SU-DHL-6 (cell line): Measurements from ENCODE around the gene MAPKAPK5.

Experiments used
- H2AFZ ChIP-seq: fragments of 200-600 bp; sonication (generic); 2 replicates; pipeline ENCODE4 v1.6.1; 2014; ENCODE audit warnings: low read depth, mild to moderate bottlenecking, moderate library complexity, mixed read lengths, antibody characterized with exemption, low read length; ENCODE audit not compliant: severe bottlenecking
- H3F3A ChIP-seq: fragments of 200-600 bp; shearing (Covaris generic); 2 replicates; pipeline ENCODE4 v1.6.0; 2016; ENCODE audit warnings: antibody characterized with exemption, mild to moderate bottlenecking; ENCODE audit not compliant: insufficient read depth
- H3K27ac ChIP-seq: fragments of 200-600 bp; sonication (generic); 2 replicates; pipeline ENCODE4 v1.5.1; 2016; ENCODE audit warnings: low read depth, mild to moderate bottlenecking, low read length, moderate library complexity, mixed read lengths
- H3K27me3 ChIP-seq: fragments of 200-600 bp; sonication (generic), shearing (Covaris generic); 2 replicates; pipeline ENCODE4 v1.6.0; 2014; ENCODE audit warnings: mild to moderate bottlenecking, low read length
- H3K36me3 ChIP-seq: fragments of 200-600 bp; sonication (generic); 2 replicates; pipeline ENCODE4 v1.6.1; 2014; ENCODE audit warnings: mild to moderate bottlenecking, low read length, mixed read lengths
- H3K4me2 ChIP-seq: fragments of 300-600, 200-600 bp; shearing (Covaris generic), sonication (generic); 2 replicates; pipeline ENCODE4 v1.6.0; 2014; ENCODE audit warnings: low read length, low read depth, mild to moderate bottlenecking; ENCODE audit not compliant: poor library complexity, severe bottlenecking
- H3K4me3 ChIP-seq: fragments of 200-600 bp; sonication (generic); 2 replicates; pipeline ENCODE4 v1.5.1; 2014; ENCODE audit warnings: antibody characterized with exemption, low read length, mild to moderate bottlenecking, mixed read lengths; ENCODE audit not compliant: insufficient read depth, poor library complexity, severe bottlenecking
- H3K79me2 ChIP-seq: fragments of 200-600 bp; sonication (generic); 2 replicates; pipeline ENCODE4 v1.6.1; 2014; ENCODE audit warnings: mild to moderate bottlenecking, low read length, moderate library complexity; ENCODE audit not compliant: insufficient read depth
- H3K9ac ChIP-seq: fragments of 200-600 bp; sonication (generic); 2 replicates; pipeline ENCODE4 v1.7.0; 2014; ENCODE audit warnings: mild to moderate bottlenecking, low read length
- H3K9me2 ChIP-seq: fragments of 200-600 bp; sonication (generic); replicated peaks from 2 replicates; pipeline ENCODE4 v1.6.1; 2014; ENCODE audit warnings: low read length; ENCODE audit not compliant: insufficient read depth
- H3K9me3 ChIP-seq: fragments of 200-600 bp; sonication (generic); 2 replicates; pipeline ENCODE4 v1.6.1; 2014; ENCODE audit warnings: low read length, mixed read lengths; ENCODE audit not compliant: insufficient read depth
- H4K20me1 ChIP-seq: fragments of 200-600 bp; sonication (generic); 2 replicates; pipeline ENCODE4 v1.6.1; 2014; ENCODE audit warnings: low read depth, mild to moderate bottlenecking, antibody characterized with exemption, low read length, moderate library complexity, mixed read lengths
- EZH2phosphoT487 ChIP-seq: fragments of 200-600 bp; sonication (generic), shearing (Covaris generic); conservative IDR thresholded peaks from 2 replicates; pipeline ENCODE4 v1.6.1; 2018; ENCODE audit warnings: mild to moderate bottlenecking, antibody characterized with exemption, low read length, moderate library complexity, mixed read lengths
- TF ChIP-seq, protein P1 (sequence below): fragments of 200-600 bp; sonication (generic); IDR thresholded peaks from one replicate; pipeline ENCODE4 v1.5.1; 2017; ENCODE audit warnings: antibody characterized with exemption, mild to moderate bottlenecking, low read length, moderate library complexity; ENCODE audit not compliant: insufficient read depth, poor library complexity, severe bottlenecking

The MAPKAPK5 gene

DNA sequence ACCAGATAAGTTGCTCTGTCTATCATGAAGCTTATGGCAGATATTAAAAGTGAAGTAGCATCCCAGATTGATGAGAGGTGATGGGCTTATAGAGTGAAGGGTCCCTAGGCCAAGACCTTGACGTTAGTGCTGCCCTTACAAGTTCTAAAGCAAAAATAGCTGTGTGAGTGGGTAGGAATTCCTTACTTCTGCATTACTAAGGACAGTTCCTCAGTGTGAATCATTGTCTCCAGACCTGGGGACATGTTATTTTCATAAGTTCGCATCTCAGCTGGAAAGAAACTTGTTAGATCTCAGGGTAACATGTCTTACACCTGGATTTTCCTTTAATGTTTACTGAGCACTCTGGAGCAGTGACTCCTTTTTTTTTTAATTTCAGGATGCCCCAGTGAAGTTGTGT, 28.7 kb downstream of the MAPKAPK5 start:
- no peaks in the 10 kb centered on the region for H3K9me3 ChIP-seq
- H3K36me3 ChIP-seq, result peaks cover 36% of the 10 kb centered on the region
- H3K9ac ChIP-seq, result no peak overlapping the region
- TF ChIP-seq, protein P1, sequence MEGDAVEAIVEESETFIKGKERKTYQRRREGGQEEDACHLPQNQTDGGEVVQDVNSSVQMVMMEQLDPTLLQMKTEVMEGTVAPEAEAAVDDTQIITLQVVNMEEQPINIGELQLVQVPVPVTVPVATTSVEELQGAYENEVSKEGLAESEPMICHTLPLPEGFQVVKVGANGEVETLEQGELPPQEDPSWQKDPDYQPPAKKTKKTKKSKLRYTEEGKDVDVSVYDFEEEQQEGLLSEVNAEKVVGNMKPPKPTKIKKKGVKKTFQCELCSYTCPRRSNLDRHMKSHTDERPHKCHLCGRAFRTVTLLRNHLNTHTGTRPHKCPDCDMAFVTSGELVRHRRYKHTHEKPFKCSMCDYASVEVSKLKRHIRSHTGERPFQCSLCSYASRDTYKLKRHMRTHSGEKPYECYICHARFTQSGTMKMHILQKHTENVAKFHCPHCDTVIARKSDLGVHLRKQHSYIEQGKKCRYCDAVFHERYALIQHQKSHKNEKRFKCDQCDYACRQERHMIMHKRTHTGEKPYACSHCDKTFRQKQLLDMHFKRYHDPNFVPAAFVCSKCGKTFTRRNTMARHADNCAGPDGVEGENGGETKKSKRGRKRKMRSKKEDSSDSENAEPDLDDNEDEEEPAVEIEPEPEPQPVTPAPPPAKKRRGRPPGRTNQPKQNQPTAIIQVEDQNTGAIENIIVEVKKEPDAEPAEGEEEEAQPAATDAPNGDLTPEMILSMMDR, result no peak
- H3K9me2 ChIP-seq, result no peaks in the 10 kb centered on the region
- H3F3A ChIP-seq, result peaks cover 6% of the 10 kb centered on the region; the same call in 1 of the 2 replicates
- H3K27me3 ChIP-seq, result no peaks in the 10 kb centered on the region
- no peaks in the 10 kb centered on the region for H3K79me2 ChIP-seq
- H3K27ac ChIP-seq, result no peak overlapping the region
- H2AFZ ChIP-seq, result no peak overlapping the region
- no peaks in the 10 kb centered on the region for H4K20me1 ChIP-seq
- H3K4me2 ChIP-seq, result no peak overlapping the region
- no peak overlapping the region for H3K4me3 ChIP-seq

DNA sequence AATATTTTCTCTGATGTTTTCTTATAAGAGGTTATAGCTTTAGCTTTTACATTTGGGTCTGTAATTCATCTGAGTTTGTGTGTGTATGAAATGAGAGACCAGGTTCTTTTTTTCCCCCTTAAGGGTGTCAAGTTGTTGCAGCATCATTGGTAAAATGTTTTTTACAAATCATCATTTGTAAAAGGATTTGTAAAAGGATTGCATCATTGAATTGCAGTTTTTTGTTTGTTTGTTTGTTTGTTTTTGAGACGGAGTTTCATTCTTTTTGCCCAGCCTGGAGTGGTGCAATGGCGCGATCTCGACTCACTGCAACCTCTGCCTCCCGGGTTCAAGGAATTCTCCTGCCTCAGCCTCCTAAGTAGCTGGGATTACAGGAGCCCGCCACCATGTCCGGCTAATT, 31.1 kb downstream of the MAPKAPK5 start:
- H3K79me2 ChIP-seq, result no peaks in the 10 kb centered on the region
- H3K27me3 ChIP-seq, result no peaks in the 10 kb centered on the region
- H3K9me2 ChIP-seq, result no peaks in the 10 kb centered on the region
- peaks cover 29% of the 10 kb centered on the region for H3K36me3 ChIP-seq
- no peak overlapping the region for H3K4me3 ChIP-seq
- TF ChIP-seq EZH2phosphoT487, result no peak
- TF ChIP-seq, protein P1, result no peak
- no peaks in the 10 kb centered on the region for H3K9me3 ChIP-seq
- no peak overlapping the region for H3K27ac ChIP-seq
- H3K9ac ChIP-seq, result no peak overlapping the region
- no peaks in the 10 kb centered on the region for H4K20me1 ChIP-seq
- no peaks in the 10 kb centered on the region; the same call in 1 of the 2 replicates for H3F3A ChIP-seq
- no peak overlapping the region for H2AFZ ChIP-seq
- H3K4me2 ChIP-seq, result no peak overlapping the region

GRCh38 chr12:111881716-111882115, 39.7 kb downstream of the MAPKAPK5 start:
- H3K79me2 ChIP-seq, result no peaks in the 10 kb centered on the region
- peaks cover 7% of the 10 kb centered on the region for H3K36me3 ChIP-seq
- H4K20me1 ChIP-seq, result no peaks in the 10 kb centered on the region
- H2AFZ ChIP-seq, result no peak overlapping the region
- H3K27ac ChIP-seq, result no peak overlapping the region
- H3K9ac ChIP-seq, result no peak overlapping the region
- no peak overlapping the region for H3K4me2 ChIP-seq
- no peak overlapping the region for H3K4me3 ChIP-seq
- no peaks in the 10 kb centered on the region for H3F3A ChIP-seq
- H3K9me2 ChIP-seq, result no peaks in the 10 kb centered on the region
- no peaks in the 10 kb centered on the region for H3K9me3 ChIP-seq
- no peaks in the 10 kb centered on the region for H3K27me3 ChIP-seq
- TF ChIP-seq, protein P1, result no peak
- TF ChIP-seq EZH2phosphoT487, result no peak
